Activated naive CD4-positive, alpha-beta T cell (primary cell): ENCODE results near the gene NTF3.

ENCODE experiments used
- DNase-seq, 4 experiments: peaks; one replicate each; lab custom pipeline; 2025; lab: John Stamatoyannopoulos, UW

Gene NTF3

GRCh38 chr12:5456906-5457305 is 25.0 kb downstream of the NTF3 start:
- DNase-seq = no peak

- DNase-seq = no peak
Observed at GRCh38 chr12:5458229-5459050, 26.5 kb downstream of the NTF3 start.

DNA sequence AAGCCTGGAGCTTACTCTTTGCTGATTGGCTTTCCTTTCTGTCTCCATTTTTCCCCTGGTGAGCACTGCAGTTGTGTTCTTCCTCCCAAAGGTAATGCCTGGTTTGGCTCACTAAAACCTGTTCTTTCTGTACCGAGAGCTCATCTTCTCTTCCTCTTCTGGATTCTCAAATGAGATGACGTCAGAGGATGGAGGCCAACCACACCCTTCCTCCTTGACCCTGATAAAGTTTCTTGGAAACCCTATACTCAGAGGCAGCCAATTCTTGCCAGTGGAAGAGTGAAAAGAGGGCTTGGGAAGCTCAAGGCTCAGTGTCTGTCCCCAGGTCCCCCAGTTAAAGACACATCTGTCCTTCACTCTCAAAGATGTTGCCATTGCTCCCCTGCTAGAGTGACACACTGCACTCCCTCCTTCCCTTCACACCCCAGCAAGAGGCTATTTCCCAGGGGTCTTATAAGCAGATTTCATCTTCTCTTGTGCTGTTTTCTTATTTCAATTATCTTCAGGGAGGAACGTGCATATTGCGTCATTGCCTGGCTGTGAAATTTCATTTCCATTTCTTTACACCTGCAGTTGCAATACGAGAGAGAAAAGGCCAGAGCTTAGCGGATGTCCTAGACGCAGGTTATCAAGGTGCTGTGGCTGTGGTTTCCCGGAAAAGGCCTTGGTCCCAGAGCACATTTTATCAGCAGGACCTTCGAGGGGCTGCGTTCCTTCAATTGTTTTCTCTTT is 27.3 kb downstream of the NTF3 start:
- DNase-seq = no peak

GRCh38 chr12:5460817-5461216 is 28.9 kb downstream of the NTF3 start:
- DNase-seq = no peak

DNA sequence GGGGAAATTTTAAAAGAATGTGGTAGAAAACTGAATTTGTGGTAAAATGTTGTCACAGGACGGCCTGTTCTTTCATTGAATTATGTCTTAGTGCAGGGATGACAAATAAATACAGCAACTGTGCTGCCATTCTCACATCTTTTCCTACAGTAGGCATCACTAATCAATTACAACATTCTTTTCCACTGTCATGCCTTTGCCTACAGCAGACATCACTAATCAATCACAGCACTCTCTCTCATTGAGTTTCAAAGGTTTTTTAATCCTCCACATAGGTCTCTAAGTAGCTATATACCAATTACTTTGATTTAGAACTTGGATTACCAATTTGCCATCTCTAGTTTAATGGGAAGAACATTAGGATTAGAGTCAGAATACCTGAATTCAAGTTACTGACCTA is 30.1 kb downstream of the NTF3 start:
- no peak for DNase-seq

DNA sequence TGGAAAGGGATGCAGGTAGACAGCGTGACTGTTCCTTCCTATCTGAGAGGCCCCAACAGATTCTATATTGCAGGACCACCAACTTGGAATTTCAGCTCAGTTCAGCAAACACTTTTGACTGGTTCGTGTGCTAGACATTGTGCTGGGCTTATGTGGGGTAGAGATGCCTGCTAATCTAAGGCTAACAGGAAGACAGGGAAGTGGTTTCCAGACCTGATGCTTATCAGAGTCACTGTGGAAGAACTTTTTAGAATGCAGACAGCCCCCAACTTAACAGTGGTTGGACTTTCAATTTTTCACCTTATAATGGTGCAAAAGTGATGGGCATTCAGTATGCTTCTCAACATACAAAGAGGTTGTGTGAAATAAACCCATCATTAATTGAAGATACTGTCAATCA is 32.2 kb downstream of the NTF3 start:
- no peak for DNase-seq

- no peak for DNase-seq
Observed at GRCh38 chr12:5465384-5465783, 33.5 kb downstream of the NTF3 start.

DNA sequence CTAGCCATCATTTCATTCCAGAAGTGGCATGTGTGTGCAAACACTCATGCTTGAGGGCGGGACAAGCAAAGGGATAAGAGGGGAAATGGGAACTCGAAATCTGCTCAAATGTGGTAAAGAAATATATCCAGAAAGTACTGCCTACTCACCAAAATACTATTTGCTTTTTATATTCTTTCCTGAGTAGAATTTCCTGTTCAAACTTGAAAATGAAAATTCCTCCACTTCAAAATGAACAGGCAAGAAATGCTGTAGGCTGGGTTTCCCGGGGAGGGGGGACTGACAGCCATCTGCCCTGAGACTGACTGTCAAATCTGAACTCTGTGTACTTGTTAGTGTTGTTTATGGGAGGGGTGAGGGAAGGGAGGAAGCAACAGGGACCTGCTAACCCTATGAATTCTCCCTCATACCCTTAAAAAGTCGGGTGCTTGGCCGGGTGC is 34.6 kb downstream of the NTF3 start:
- no peak for DNase-seq

DNA sequence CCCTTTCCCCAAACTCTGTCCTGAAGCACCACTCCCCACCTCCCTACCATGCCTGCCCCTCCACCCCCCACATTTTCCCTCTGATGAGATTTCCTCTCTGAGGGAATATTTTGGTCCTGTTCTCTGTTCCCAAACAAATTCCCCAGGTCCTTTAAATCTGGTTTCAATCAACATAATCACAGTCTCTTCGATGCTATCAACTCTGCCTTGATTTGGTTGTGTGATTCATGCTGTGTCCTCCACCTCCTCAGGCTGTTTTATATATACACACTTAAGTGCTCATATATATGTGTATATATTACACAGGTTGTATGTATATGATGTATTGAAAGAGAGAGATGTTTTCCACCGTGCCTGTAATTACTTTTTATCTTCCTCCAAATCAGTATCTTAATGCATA is 36.0 kb downstream of the NTF3 start:
- DNase-seq = no peak

DNA sequence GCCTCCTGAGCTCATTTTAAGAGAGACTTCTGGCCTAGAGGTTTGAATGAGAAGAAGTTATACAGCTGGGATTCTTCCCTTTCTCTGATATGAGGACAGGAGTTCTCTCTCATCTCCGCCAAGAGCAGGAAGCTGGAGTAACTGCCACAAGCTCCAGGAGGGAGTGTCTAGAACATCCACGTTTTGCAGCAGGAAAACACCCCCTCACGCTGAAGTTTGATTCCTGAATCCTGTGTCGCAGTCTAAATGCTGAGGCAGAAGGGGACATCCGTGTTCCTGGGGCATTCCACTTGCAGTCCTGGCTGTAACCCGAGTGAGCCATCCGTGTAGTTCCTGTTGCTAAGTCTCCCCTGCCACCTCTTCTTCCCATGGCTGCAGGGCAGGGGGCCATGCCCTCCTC is 38.3 kb downstream of the NTF3 start:
- DNase-seq = no peak

DNA sequence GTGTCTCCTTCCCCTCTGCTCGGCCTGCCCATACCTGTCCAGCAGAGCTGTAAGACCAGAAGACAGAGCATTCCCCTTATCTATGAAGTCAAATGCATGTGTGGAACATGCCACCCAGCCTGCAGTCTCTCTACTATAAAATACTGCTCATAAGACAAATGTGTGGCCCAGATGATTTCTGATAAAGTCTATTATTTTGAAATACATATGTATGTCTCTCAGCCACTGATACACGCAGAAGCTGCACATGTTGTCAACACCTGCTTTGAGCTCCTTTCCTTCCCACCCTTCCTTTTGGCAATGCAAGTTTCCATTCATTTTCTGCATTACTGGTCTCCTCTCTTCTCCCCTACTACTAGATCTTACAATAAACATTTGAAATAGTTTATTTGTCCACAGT is 38.8 kb downstream of the NTF3 start:
- DNase-seq = no peak

GRCh38 chr12:5473076-5473782 is 41.3 kb downstream of the NTF3 start:
- DNase-seq = no peak

GRCh38 chr12:5473783-5474116 is 41.8 kb downstream of the NTF3 start:
- no peak for DNase-seq

- DNase-seq = no peak
Observed at GRCh38 chr12:5476356-5476755, 44.4 kb downstream of the NTF3 start.

DNA sequence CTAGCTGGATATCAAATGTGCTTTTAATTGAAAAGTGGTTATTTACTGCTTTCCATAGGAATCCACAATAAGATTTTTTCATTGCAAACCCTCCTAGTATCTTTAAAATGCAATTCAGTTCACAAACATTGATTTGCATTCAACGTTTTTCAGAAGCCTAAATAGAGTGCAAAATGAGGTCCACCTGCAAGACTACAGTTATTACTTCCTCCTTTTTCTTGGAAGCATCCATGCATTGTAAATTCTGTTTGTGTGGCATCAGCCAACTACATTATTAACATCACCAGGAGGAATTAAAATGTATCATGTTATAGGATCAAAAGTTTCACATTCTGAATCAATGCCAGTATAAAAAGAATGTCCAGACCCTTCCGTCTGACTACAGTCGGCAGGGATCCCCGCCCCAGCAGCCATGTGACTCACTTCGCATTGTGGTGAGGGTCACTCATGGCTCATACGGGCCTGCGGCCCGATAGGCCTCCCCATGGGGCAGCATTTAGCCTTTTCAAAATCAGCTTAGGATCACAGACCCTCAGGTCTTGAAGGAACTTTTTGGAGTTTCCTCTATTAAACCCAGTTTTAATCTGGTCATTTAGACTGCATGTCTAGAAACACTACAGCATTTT is 46.3 kb downstream of the NTF3 start:
- no peak for DNase-seq

GRCh38 chr12:5479761-5480160 is 47.9 kb downstream of the NTF3 start:
- DNase-seq = no peak

- no peak for DNase-seq
Observed at GRCh38 chr12:5480218-5480937, 48.5 kb downstream of the NTF3 start.

DNA sequence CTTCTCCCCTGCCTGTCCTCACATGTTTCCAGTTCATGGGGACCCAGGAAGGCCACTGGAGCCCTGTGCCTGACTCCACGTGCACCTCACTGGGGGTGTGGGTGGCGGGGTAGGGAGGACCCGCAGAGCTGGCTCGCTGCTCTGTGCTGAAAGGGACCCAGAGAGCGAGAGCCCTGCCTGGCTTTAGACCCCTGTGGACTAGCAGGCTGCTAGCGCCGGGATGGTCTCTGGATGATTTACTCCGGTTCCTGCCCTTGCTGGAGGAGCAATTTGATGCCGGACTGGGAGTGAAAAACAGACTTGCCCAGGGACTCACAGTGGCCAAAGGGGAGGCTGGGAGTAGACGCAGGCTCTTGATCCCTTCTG is 49.0 kb downstream of the NTF3 start:
- DNase-seq = no peak

DNA sequence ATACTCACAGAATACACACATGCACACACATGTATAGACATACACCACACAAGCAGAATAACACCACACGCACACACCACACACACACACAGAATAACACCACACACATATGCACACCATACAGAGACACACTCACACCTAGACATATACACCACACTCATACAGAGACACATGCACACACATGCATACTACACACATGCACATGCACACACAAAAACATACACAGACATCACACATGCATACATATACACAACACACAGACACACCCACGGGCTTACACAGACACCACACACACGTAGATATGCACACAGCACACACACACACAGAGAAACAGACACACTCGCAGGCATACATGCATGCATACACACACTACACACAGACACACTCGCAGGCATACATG is 49.7 kb downstream of the NTF3 start:
- no peak for DNase-seq

GRCh38 chr12:5484426-5484825 is 52.5 kb downstream of the NTF3 start:
- no peak for DNase-seq

- no peak for DNase-seq
Observed at GRCh38 chr12:5485454-5485853, 53.5 kb downstream of the NTF3 start.

DNA sequence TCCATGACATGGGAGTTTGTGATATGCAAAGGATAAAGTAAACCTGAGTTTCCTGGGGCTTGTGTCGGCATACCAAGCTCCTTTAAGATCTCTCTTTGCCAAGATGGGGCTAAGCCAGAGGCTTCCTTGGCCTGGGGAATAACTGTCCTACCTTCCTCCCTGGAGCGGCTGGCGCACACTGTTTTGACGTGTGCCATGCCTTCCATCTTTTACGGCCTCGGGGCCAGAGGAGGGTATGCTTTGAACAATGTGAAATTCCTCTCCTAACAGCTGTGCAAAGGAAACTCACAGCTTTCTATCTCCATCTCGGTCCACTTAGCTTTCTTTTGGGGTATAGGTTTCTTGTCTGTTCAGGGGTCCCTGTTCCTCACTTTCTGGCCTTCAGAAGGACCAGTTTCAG is 55.2 kb downstream of the NTF3 start:
- no peak for DNase-seq
